Spleen (tissue), 11 donors: ENCODE data around the gene CHAF1B. TPM values are rescaled to one million over a fixed set of nuclear protein-coding genes. Genes with fewer than 3 reads are reported as not detected.

ENCODE experiments used
- DNase-seq: peaks from one replicate; pipeline ENCODE4 v3.0.0-alpha.2; 2020
- H3K27ac ChIP-seq, 8 donors: fragments of 200-600 bp; sonication (generic) in 7 of 8; 1 replicate in 4 of 8; 2 replicates in 4 of 8; pipeline versions ENCODE4 v1.5.0 to v1.8.0; 2016 to 2021; ENCODE audit warnings: inconsistent platforms in 4 of 8, mild to moderate bottlenecking in 4 of 8, moderate library complexity in 1 of 8
- H3K27me3 ChIP-seq, 7 donors: fragments of 200-600 bp; sonication (generic) in 6 of 7; replicated peaks in 1 of 7; 1 replicate in 4 of 7; 2 replicates in 3 of 7; pipeline versions ENCODE4 v1.5.0 to v1.8.0; 2016 to 2021; ENCODE audit warnings: inconsistent platforms in 3 of 7, mild to moderate bottlenecking in 1 of 7
- H3K36me3 ChIP-seq, 6 donors: fragments of 200-600 bp; sonication (generic) in 5 of 6; 1 replicate in 4 of 6; 2 replicates in 2 of 6; pipeline versions ENCODE4 v1.5.0 to v1.8.0; 2016 to 2021; ENCODE audit warnings: inconsistent platforms in 2 of 6
- H3K4me1 ChIP-seq, 6 donors: fragments of 200-600 bp; sonication (generic) in 5 of 6; 1 replicate in 3 of 6; 2 replicates in 3 of 6; pipeline versions ENCODE4 v1.5.0 to v1.8.0; 2016 to 2021; ENCODE audit warnings: inconsistent platforms in 3 of 6
- H3K4me3 ChIP-seq, 8 donors: fragments of 200-600 bp; sonication (generic) in 7 of 8; 1 replicate in 4 of 8; 2 replicates in 4 of 8; pipeline versions ENCODE4 v1.5.0 to v1.8.0; 2016 to 2021; ENCODE audit warnings: inconsistent platforms in 4 of 8, mild to moderate bottlenecking in 4 of 8, moderate library complexity in 2 of 8
- H3K9me3 ChIP-seq, 8 donors: fragments of 200-600 bp; sonication (generic) in 7 of 8; 1 replicate in 4 of 8; 2 replicates in 4 of 8; pipeline versions ENCODE4 v1.5.0 to v1.8.0; 2016 to 2021; ENCODE audit warnings: inconsistent platforms in 4 of 8
- CTCF ChIP-seq, 11 experiments: fragments of 200-600 bp in 7 of 11; fragments of 450-650 bp in 4 of 11; sonication (generic) in 4 of 11; IDR thresholded peaks in 8 of 11; conservative IDR thresholded peaks in 3 of 11; 1 replicate in 7 of 11; 2 replicates in 4 of 11; pipeline versions ENCODE4 v1.4.0 to v1.8.0; 2016 to 2021; ENCODE audit warnings: antibody characterized with exemption in 11 of 11, inconsistent platforms in 4 of 11, mild to moderate bottlenecking in 1 of 11
- POLR2A ChIP-seq, 3 donors: fragments of 450-650 bp; IDR thresholded peaks; one replicate each; pipeline ENCODE4 v1.5.1; 2017; ENCODE audit warnings: antibody characterized with exemption in 3 of 3, mild to moderate bottlenecking in 1 of 3
- POLR2AphosphoS5 ChIP-seq, 3 donors: sonication (generic); formaldehyde crosslinking; IDR thresholded peaks; one replicate each; pipeline ENCODE4 v1.5.1; 2017; ENCODE audit warnings: antibody characterized with exemption in 3 of 3
- WGBS, 5 donors: extraction: QIAGEN DNeasy Blood & Tissue Kit in 3 of 5; methylation state at CpG; one replicate each; pipeline versions ENCODE4 v1.1.5 to v1.1.7; 2013 to 2018; 5-methylcytosine and 5-hydroxymethylcytosine counted together
- intact Hi-C: fragments of 100-400 bp; cut with DNase I; formaldehyde crosslinking; loops from one replicate; pipeline ENCODE4 v1.15.0; 2023; ENCODE audit warnings: low total_unique reads
- polyA plus RNA-seq, 3 donors: library from polyadenylated mRNA; stranded (reverse); fragments of 200-250 nt; gene quantifications; one replicate each; pipeline ENCODE4 v1.2.1, GENCODE V29; 2013
- total RNA-seq, 7 donors: library from RNA; depleted of rRNA in 3 of 7; stranded (reverse); fragments of >200 nt in 3 of 7; fragmentation: NEBNext Ultra II Directional in 4 of 7; extraction: Animal tissue kit (Norgen Biotek cat#: 25700) in 4 of 7; gene quantifications; one replicate each; pipeline versions ENCODE4 v1.1.0 to v1.2.1, GENCODE V29; 2016 to 2021
- donor health status: healthy with polysubstance abuse.
- donor health status: DM: no; HTN: no; CAD: no; lungs with moderate emphysema.
- donor health status: DM: no; HTN: no; CAD: no.
- donor health status: Bipolar disorder and iron deficiency.
- donor health status: healthy.
- donor health status: DM: no; HTN: no; CAD: no.
- donor health status: DM: yes; HTN: yes; CAD: no.

Gene CHAF1B
- total and polyA plus RNA-seq, 10 donors = 0.51 to 3.7 (median 1.4) TPM

GRCh38 chr21:36451506-36451905 is 66.3 kb downstream of the CHAF1B start:
- DNase-seq = no peak
- TF ChIP-seq POLR2AphosphoS5 (IDR thresholded peaks at IDR 0.05) (no peak), CTCF (IDR thresholded peaks at IDR 0.05 in 8 of 11, conservative IDR thresholded peaks at IDR 0.05 in 3 of 11) (no peak), POLR2A (IDR thresholded peaks at IDR 0.05) (no peak)
- H3K36me3 ChIP-seq = no peaks in the 10 kb centered on the region
- 89 to 92% (median 92%) methylated on average over 8 of the region's 8 CpGs for WGBS, 5 donors
- H3K27ac ChIP-seq = no peak overlapping the region
- no peaks in the 10 kb centered on the region for H3K9me3 ChIP-seq
- no peak overlapping the region for H3K4me3 ChIP-seq
- H3K4me1 ChIP-seq = no peaks in the 10 kb centered on the region
- no peaks in the 10 kb centered on the region for H3K27me3 ChIP-seq
- intact Hi-C loops = no loop called here

- H3K27me3 ChIP-seq = no peaks in the 10 kb centered on the region
- no peaks in the 10 kb centered on the region for H3K36me3 ChIP-seq
- no peaks in the 10 kb centered on the region for H3K9me3 ChIP-seq
- no peaks in the 10 kb centered on the region for H3K4me1 ChIP-seq
- no peak for TF ChIP-seq CTCF (IDR thresholded peaks at IDR 0.05 in 8 of 11, conservative IDR thresholded peaks at IDR 0.05 in 3 of 11)
- TF ChIP-seq POLR2AphosphoS5 (IDR thresholded peaks at IDR 0.05) = no peak
- no peak for TF ChIP-seq POLR2A (IDR thresholded peaks at IDR 0.05)
- intact Hi-C loops = no loop called here
- H3K4me3 ChIP-seq = no peak overlapping the region
- 51 to 67% (median 67%) methylated on average over 6 of the region's 6 CpGs for WGBS, 5 donors
- no peak overlapping the region for H3K27ac ChIP-seq
- no peak for DNase-seq
Observed at GRCh38 chr21:36452281-36452825, 67.2 kb downstream of the CHAF1B start.

- intact Hi-C loops = no loop called here
- Histone ChIP-seq H3K4me1 (no peaks in the 10 kb centered on the region), H3K9me3 (no peaks in the 10 kb centered on the region), H3K36me3 (no peaks in the 10 kb centered on the region), H3K4me3 (no peak overlapping the region), H3K27ac (no peak overlapping the region), H3K27me3 (no peaks in the 10 kb centered on the region)
- TF ChIP-seq POLR2AphosphoS5 (IDR thresholded peaks at IDR 0.05) = no peak
- no peak for TF ChIP-seq POLR2A (IDR thresholded peaks at IDR 0.05)
- TF ChIP-seq CTCF (IDR thresholded peaks at IDR 0.05 in 8 of 11, conservative IDR thresholded peaks at IDR 0.05 in 3 of 11) = no peak
- no peak for DNase-seq
- 31 to 58% (median 41%) methylated on average over 4 of the region's 4 CpGs for WGBS, 5 donors
Observed at GRCh38 chr21:36454093-36454531, 68.9 kb downstream of the CHAF1B start.

- no peaks in the 10 kb centered on the region for H3K4me1 ChIP-seq
- H3K4me3 ChIP-seq = no peak overlapping the region
- intact Hi-C loops = no loop called here
- TF ChIP-seq POLR2AphosphoS5 (IDR thresholded peaks at IDR 0.05) = no peak
- TF ChIP-seq POLR2A (IDR thresholded peaks at IDR 0.05) = no peak
- TF ChIP-seq CTCF (IDR thresholded peaks at IDR 0.05 in 8 of 11, conservative IDR thresholded peaks at IDR 0.05 in 3 of 11) = no peak
- no peak for DNase-seq
- H3K9me3 ChIP-seq = no peaks in the 10 kb centered on the region
- H3K27me3 ChIP-seq = no peaks in the 10 kb centered on the region
- 52 to 61% (median 56%) methylated on average over 3 to 4 of the region's 4 CpGs for WGBS, 5 donors
- no peaks in the 10 kb centered on the region for H3K36me3 ChIP-seq
- no peak overlapping the region for H3K27ac ChIP-seq
Observed at GRCh38 chr21:36454706-36455105, 69.5 kb downstream of the CHAF1B start.
